Mucosa of descending colon (tissue), 3 donors: ENCODE results near the gene QSOX2. TPM values are rescaled to one million over a fixed set of nuclear protein-coding genes. Genes with fewer than 3 reads are reported as not detected.

Experiments used
- ATAC-seq: fragments of 200-7000 bp; cut with Tn5 transposase; one replicate; pipeline ENCODE4 v1.9.1; 2020; ENCODE audit warnings: mild to moderate bottlenecking, moderate library complexity
- DNase-seq, 3 donors: peaks; one replicate each; pipeline ENCODE4 v3.0.0-alpha.2; 2020
- H3K36me3 ChIP-seq: fragments of 200-600 bp; one replicate; pipeline ENCODE4 v1.8.0; 2021; ENCODE audit warnings: low read depth, mild to moderate bottlenecking
- H3K4me1 ChIP-seq: fragments of 200-600 bp; one replicate; pipeline ENCODE4 v1.8.0; 2021; ENCODE audit warnings: low read depth, mild to moderate bottlenecking
- H3K4me3 ChIP-seq: fragments of 200-600 bp; one replicate; pipeline ENCODE4 v1.8.0; 2021; ENCODE audit warnings: mild to moderate bottlenecking
- H3K9me3 ChIP-seq: fragments of 200-600 bp; one replicate; pipeline ENCODE4 v1.8.0; 2021; ENCODE audit warnings: mild to moderate bottlenecking
- intact Hi-C, 2 donors: fragments of 100-400 bp; cut with DNase I in 1 of 2; cut with micrococcal nuclease in 1 of 2; formaldehyde crosslinking; loops; one replicate each; pipeline versions ENCODE4 v1.11.0 to v1.11.1; 2022; cut with DNase I, micrococcal nuclease
- total RNA-seq, 3 donors: library from RNA; stranded (reverse); fragmentation: NEBNext Ultra II Directional in 2 of 3; extraction: Animal tissue kit (Norgen Biotek cat#: 25700) in 2 of 3; gene quantifications; one replicate each; pipeline versions ENCODE4 v1.2.1 to v1.2.4, GENCODE V29; 2021 to 2023
- TF ChIP-seq, protein P1 (sequence below): fragments of 200-600 bp; IDR thresholded peaks from one replicate; pipeline ENCODE4 v1.8.0; 2022; ENCODE audit warnings: antibody characterized with exemption, mild to moderate bottlenecking
- donor health status: DM: no; HTN: no; CAD: no; lungs with moderate emphysema.
- donor health status: DM: no; HTN: no; CAD: no.
- donor health status: DM: no; HTN: yes; CAD: no.

The QSOX2 gene
- total RNA-seq, 3 donors from 2014 or later = 6.1 to 8.1 (median 7.1) TPM

DNA sequence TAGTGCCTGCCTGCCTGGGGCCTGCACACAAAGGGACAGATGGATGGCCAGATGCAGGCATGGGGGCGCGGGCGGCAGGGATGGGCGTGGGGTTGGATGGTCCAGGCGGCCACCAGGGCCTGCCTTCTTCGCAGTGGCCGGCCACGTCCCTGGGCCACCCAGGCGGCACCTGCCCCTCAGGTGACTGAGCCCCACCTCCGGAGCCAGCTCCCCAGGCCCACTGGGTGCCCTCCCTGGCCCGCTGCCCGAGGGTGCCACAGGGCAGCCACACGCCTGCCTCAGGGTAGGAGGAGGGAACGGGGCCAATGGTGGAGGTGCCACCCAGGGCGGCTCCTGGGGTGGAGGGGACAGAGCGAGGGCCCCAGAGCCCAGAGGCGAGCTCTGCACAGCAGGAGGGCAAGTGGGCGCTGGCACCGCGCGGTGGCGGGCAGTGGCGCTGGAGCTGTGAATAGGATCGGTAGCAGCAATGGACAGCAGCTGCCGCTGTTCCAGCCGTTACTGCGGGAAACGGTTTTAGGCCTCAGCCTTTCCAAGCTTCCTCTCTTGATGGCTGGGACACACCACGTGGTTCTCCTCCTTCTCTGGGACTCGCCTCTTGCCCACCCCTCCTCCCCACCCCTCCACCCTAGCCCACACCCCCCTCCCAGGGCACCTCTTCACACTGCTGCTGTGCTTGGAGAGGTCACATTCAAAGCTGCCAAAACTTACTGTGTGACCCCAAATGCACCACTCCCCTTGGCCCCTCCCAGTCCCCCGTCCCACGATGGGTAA, 59.8 kb downstream of the QSOX2 start:
- ATAC-seq = no peak

DNA sequence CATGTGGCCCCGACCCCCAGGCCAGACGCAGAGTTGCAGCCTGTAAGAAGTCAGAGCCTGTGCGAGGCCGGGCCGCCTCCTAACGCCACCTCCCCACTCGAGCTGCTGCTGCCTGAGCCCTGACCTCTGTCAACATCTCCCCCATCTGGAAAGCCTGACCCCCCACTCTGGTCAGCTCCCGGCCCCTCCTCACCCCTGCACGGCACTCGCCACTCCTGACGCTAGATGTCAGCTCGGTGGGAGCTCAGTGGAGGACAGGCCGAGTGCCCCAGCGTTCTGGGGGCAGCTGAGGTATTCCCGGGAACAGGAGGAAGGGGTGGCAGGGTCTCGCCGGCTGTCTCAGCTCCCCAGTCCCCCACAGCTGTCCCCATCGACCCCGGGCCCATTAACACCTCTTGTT, 60.5 kb downstream of the QSOX2 start:
- Histone ChIP-seq H3K4me1 (no peaks in the 10 kb centered on the region), H3K4me3 (no peak overlapping the region), H3K9me3 (no peaks in the 10 kb centered on the region), H3K36me3 (no peaks in the 10 kb centered on the region)
- ATAC-seq = no peak
- DNase-seq = no peak
- TF ChIP-seq, protein P1, sequence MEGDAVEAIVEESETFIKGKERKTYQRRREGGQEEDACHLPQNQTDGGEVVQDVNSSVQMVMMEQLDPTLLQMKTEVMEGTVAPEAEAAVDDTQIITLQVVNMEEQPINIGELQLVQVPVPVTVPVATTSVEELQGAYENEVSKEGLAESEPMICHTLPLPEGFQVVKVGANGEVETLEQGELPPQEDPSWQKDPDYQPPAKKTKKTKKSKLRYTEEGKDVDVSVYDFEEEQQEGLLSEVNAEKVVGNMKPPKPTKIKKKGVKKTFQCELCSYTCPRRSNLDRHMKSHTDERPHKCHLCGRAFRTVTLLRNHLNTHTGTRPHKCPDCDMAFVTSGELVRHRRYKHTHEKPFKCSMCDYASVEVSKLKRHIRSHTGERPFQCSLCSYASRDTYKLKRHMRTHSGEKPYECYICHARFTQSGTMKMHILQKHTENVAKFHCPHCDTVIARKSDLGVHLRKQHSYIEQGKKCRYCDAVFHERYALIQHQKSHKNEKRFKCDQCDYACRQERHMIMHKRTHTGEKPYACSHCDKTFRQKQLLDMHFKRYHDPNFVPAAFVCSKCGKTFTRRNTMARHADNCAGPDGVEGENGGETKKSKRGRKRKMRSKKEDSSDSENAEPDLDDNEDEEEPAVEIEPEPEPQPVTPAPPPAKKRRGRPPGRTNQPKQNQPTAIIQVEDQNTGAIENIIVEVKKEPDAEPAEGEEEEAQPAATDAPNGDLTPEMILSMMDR = no peak
- intact Hi-C loops = no loop called here

More for the DNA sequence above, 59.8 kb downstream of the QSOX2 start:
- H3K4me3 ChIP-seq = no peak overlapping the region
- no peaks in the 10 kb centered on the region for H3K36me3 ChIP-seq
- TF ChIP-seq, protein P1 = no peak
- DNase-seq = no peak
- H3K9me3 ChIP-seq = no peaks in the 10 kb centered on the region
- intact Hi-C loops = no loop called here
- H3K4me1 ChIP-seq = no peaks in the 10 kb centered on the region

DNA sequence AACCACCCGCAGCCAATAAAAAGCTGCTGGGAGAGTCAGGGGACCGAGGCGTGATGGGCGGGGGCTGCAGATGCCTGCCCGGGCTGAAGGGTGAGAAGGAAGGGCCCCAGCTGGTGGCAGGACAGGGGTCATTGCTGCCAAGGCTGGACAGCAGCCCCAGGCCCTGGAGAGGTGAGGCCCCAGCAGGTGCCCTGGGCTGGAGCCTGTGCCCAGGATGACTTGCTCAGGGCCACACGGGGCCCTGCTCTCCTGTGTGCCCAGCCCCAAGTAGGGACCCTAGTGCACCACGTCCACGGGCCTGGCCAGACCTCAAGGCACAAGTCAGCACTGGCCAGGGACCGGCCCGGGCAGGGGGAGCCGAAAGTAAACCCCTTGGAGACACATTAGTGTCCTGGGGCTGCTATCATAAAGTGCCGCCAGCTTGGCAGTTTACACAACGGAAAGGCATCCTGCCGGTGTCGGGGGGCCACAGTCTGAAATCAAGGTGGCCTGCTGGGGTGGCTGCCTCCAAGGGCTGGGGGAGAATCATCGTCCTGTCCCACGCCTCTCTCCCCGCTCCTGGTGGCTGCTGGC, 62.7 kb downstream of the QSOX2 start:
- TF ChIP-seq, protein P1 = no peak

DNA sequence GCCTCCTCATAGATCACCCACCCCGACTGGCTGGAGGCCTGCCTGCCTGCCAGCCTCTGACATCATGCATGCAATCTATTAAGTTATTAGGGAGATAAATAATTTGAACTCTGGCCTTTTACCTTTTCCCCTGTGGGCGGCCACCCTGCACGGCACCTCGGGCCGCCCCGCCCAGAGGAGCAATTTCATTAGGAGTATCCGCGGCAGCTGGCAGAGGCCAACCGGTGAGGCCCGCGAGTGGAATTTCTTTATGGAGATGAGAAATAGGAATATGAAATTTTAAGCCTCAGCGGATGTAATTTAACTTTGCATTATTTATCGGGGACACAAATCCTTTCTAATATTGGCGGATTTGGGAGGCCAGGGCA, 63.2 kb downstream of the QSOX2 start:
- intact Hi-C loops = no loop called here
- DNase-seq (no peak), ATAC-seq (no peak)
- TF ChIP-seq, protein P1 = no peak
- Histone ChIP-seq H3K36me3 (no peaks in the 10 kb centered on the region), H3K4me3 (no peak overlapping the region), H3K4me1 (no peaks in the 10 kb centered on the region), H3K9me3 (no peaks in the 10 kb centered on the region)

More for the DNA sequence above, 62.7 kb downstream of the QSOX2 start:
- intact Hi-C loops = no loop called here
- Histone ChIP-seq H3K9me3 (no peaks in the 10 kb centered on the region), H3K36me3 (no peaks in the 10 kb centered on the region), H3K4me1 (no peaks in the 10 kb centered on the region), H3K4me3 (no peak overlapping the region)
- ATAC-seq (no peak), DNase-seq (no peak)

DNA sequence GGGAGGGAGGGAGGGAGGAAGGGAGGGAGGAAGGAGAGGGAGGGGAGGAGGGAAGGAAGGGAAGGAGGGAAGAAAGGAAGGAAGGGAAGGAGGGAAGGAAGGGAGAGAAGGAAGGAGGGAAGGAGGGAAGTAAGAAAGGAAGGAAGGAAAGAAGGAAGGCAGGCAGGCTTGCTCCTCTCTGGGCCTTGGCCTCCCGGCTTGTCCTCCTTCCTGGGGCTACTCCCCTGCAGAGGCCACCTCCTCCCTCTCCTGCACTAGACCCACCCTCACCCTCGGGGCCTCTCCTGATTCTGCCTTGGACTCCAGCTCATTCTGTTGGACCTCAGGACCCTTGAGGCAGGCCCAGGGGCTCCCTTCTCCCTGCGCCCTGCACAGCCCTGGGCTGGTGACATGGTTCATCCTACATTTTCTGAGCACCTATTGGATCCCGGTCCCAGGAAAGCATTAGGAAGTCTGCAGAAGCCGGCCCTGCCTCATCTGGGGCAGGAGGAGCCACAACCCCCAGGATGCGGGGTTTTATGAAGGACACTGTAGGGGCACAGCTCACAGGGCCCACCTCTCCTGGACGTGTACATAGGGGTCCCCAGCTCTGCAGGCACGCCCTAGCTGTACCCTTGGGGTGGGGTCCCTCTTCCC, 63.7 kb downstream of the QSOX2 start:
- Histone ChIP-seq H3K4me3 (no peak overlapping the region), H3K9me3 (no peaks in the 10 kb centered on the region), H3K36me3 (no peaks in the 10 kb centered on the region), H3K4me1 (no peaks in the 10 kb centered on the region)
- DNase-seq (no peak), ATAC-seq (no peak)
- TF ChIP-seq, protein P1 = no peak
- intact Hi-C loops = no loop called here
